Measurements from ENCODE around the gene BACH2.

BACH2 gene

GRCh38 chr6:89930789-89931188 lies 365.9 kb downstream of the BACH2 start:
- no peak overlapping the region for H3K4me3 ChIP-seq (ENCODE audit: low read depth, low read length)
- TF ChIP-seq, protein P1, sequence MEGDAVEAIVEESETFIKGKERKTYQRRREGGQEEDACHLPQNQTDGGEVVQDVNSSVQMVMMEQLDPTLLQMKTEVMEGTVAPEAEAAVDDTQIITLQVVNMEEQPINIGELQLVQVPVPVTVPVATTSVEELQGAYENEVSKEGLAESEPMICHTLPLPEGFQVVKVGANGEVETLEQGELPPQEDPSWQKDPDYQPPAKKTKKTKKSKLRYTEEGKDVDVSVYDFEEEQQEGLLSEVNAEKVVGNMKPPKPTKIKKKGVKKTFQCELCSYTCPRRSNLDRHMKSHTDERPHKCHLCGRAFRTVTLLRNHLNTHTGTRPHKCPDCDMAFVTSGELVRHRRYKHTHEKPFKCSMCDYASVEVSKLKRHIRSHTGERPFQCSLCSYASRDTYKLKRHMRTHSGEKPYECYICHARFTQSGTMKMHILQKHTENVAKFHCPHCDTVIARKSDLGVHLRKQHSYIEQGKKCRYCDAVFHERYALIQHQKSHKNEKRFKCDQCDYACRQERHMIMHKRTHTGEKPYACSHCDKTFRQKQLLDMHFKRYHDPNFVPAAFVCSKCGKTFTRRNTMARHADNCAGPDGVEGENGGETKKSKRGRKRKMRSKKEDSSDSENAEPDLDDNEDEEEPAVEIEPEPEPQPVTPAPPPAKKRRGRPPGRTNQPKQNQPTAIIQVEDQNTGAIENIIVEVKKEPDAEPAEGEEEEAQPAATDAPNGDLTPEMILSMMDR (IDR thresholded peaks at IDR 0.05; ENCODE audit: borderline replicate concordance, insufficient read depth, low read depth, low read length): no peak

- TF ChIP-seq, protein P1 (IDR thresholded peaks at IDR 0.05; ENCODE audit: borderline replicate concordance, insufficient read depth, low read depth, low read length): no peak
- H3K4me3 ChIP-seq (ENCODE audit: low read depth, low read length): no peak overlapping the region
These were observed 368.0 kb downstream of the BACH2 start for GRCh38 chr6:89928604-89929003.

DNA sequence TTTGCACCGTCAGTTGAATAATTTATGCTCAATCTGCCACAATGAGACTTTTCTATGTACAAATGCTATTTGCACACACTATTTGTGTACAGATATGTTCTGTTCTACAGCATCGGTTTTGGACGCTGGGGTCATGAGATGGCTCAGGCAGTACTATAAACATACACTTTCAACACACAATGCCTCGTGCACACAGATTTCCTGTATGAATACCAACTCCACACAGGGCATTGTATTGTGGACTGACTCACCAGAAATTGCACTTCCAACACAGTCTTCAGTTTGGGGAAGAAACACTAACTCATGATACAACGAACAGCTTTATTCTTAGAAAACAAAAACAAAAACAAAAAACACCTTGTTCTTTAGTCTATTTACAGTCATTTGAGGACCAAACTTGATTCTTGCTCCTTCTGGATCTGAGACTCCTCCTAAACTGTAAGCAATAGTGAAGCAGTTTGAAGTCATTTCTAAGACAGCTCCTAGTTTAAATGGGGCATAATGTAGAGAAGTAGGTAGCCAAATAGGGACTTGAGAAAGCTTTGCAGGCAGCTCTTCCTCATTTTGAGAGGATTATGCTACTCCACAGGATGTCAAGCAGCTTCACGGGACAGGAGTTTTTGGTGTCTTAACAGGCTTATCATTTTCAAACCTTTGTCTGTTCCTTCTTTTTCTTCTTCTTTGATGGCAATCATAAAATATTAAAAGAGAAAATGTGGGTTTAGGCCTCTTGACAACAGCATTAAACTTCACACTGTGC lies 368.7 kb downstream of the BACH2 start:
- TF ChIP-seq, protein P1 (IDR thresholded peaks at IDR 0.05; ENCODE audit: borderline replicate concordance, insufficient read depth, low read depth, low read length): no peak
- H3K4me3 ChIP-seq (ENCODE audit: low read depth, low read length): no peak overlapping the region

DNA sequence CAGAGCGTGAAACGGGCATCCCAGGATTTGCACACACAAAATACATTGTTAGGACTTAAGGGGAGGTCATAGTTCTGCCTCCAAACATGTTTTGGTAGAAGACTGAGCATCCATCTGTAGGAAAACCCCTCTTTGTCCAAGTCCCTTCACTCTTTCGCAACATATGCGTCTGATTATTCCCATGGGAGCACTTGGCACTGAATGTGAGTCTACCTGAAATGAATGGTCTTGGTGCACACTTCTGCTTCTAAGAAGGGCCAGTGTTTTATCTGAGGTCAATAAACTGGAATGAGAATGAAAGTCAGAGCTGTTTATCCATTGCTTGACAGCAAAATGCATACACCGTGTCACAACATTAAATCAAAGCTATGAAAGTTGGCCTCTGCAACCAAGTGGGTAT lies 369.4 kb downstream of the BACH2 start:
- no peak overlapping the region for H3K4me3 ChIP-seq (ENCODE audit: low read depth, low read length)
- TF ChIP-seq, protein P1 (IDR thresholded peaks at IDR 0.05; ENCODE audit: borderline replicate concordance, insufficient read depth, low read depth, low read length): no peak

- H3K4me3 ChIP-seq (ENCODE audit: low read depth, low read length): no peak overlapping the region
- TF ChIP-seq, protein P1 (IDR thresholded peaks at IDR 0.05; ENCODE audit: borderline replicate concordance, insufficient read depth, low read depth, low read length): no peak
These were observed 370.8 kb downstream of the BACH2 start for GRCh38 chr6:89925826-89926225.

- TF ChIP-seq, protein P1 (IDR thresholded peaks at IDR 0.05; ENCODE audit: borderline replicate concordance, insufficient read depth, low read depth, low read length): no peak
- H3K4me3 ChIP-seq (ENCODE audit: low read depth, low read length): no peak overlapping the region
These were observed 372.4 kb downstream of the BACH2 start for GRCh38 chr6:89924231-89924630.

- TF ChIP-seq, protein P1 (IDR thresholded peaks at IDR 0.05; ENCODE audit: borderline replicate concordance, insufficient read depth, low read depth, low read length): no peak
- no peak overlapping the region for H3K4me3 ChIP-seq (ENCODE audit: low read depth, low read length)
These were observed 375.0 kb downstream of the BACH2 start for GRCh38 chr6:89921691-89922090.

Measured in GM12875 (cell line).